PC-9 (cell line): Measurements from ENCODE around the gene HOXB9.

Experiments used
- EZH2 ChIP-seq: fragments of 200-600 bp; sonication (generic); IDR thresholded peaks from 2 replicates; pipeline ENCODE4 v1.8.0; 2017; ENCODE audit warnings: antibody characterized with exemption, low read depth
- TF ChIP-seq, protein P1 (sequence below): fragments of 200-600 bp; sonication (generic); conservative IDR thresholded peaks from 2 replicates; pipeline ENCODE4 v1.6.1; 2017; ENCODE audit warnings: mixed run types, antibody characterized with exemption, mild to moderate bottlenecking, moderate library complexity

DNA sequence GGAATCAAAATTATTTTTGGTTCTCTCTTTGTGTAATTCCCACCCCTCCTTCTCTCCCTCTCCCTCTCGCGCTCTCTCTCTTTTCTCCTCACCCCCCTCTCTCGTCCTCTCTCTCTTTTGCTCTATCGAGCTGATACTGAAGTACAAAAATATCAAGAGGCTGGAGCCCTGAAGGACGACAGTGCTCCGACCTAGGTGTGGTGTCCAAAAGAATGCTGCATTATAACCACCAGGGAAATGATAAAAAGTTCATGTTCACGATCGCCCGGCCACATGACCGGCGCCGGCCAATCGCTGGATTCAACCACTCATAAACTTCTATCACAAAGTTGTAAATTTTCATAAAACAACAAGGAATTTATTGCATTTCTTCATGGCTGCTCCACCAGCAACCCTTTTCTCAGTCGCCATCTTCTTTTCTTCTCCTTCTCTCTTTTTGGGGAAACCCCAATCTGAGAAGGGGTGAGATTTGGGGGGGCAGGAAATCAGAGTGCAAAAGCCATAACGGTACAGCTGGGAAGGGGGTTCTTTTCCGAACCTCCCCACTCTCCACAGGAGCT, 21.3 kb downstream of the HOXB9 start, which contains the start of gene HOXB6:
- TF ChIP-seq, protein P1, sequence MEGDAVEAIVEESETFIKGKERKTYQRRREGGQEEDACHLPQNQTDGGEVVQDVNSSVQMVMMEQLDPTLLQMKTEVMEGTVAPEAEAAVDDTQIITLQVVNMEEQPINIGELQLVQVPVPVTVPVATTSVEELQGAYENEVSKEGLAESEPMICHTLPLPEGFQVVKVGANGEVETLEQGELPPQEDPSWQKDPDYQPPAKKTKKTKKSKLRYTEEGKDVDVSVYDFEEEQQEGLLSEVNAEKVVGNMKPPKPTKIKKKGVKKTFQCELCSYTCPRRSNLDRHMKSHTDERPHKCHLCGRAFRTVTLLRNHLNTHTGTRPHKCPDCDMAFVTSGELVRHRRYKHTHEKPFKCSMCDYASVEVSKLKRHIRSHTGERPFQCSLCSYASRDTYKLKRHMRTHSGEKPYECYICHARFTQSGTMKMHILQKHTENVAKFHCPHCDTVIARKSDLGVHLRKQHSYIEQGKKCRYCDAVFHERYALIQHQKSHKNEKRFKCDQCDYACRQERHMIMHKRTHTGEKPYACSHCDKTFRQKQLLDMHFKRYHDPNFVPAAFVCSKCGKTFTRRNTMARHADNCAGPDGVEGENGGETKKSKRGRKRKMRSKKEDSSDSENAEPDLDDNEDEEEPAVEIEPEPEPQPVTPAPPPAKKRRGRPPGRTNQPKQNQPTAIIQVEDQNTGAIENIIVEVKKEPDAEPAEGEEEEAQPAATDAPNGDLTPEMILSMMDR = no peak
- TF ChIP-seq EZH2 = no peak
